Stimulated activated naive CD8-positive, alpha-beta T cell treated with anti-CD3 and anti-CD28 coated beads, Interleukin-15, amount 100 ng/mL, for 72 hours (primary cell): ENCODE results near the gene UBE2H.
"Not testable (repeated sequence)": the region's sequence is repeated elsewhere in the genome, so short reads cannot be mapped to it uniquely, and the experiment has no call there.

Experiments used
- ATAC-seq: fragments of 150-1000 bp; cut with Tn5 transposase; 2 replicates; pipeline ENCODE4 v1.10.0; 2021; ENCODE audit warnings: mild to moderate bottlenecking, moderate library complexity
- DNase-seq, 2 donors: peaks; one replicate each; pipeline ENCODE4 v3.0.0; 2021 to 2022
- H3K27ac Mint-ChIP-seq, 2 donors: one replicate each; pipeline ENCODE4 v1.8.0; 2022; ENCODE audit warnings: mild to moderate bottlenecking in 2 of 2, mixed read lengths in 2 of 2, moderate library complexity in 2 of 2
- H3K27me3 Mint-ChIP-seq: one replicate; pipeline ENCODE4 v1.8.0; 2022; ENCODE audit warnings: mixed read lengths
- H3K4me1 Mint-ChIP-seq: one replicate; pipeline ENCODE4 v1.8.0; 2022; ENCODE audit warnings: mild to moderate bottlenecking, mixed read lengths
- H3K4me3 Mint-ChIP-seq, 2 donors: one replicate each; pipeline ENCODE4 v1.8.0; 2022; ENCODE audit warnings: mild to moderate bottlenecking in 2 of 2, mixed read lengths in 2 of 2, moderate library complexity in 1 of 2
- H3K9me3 Mint-ChIP-seq, 2 donors: one replicate each; pipeline ENCODE4 v1.8.0; 2022; ENCODE audit warnings: mixed read lengths in 2 of 2

The UBE2H gene

DNA sequence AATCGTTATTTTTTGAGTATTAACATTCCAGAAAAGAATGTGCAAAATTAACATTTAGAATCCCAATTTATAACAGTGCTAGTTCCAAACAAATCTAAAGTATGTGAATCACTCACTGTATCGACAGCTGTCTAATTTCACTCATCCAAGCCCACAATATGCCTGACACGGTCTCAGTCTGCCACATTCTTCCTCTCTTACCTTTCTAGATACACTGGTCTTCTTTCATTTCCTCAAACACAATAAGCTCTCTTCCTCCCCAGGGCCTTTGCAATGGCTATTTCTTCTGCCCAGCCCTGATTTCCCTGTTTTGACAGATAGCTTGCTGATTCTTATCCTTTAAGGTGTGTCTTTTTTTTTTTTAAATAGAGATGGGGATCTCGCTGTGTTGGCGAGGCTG lies 48.8 kb downstream of the UBE2H start:
- peaks cover 7 to 15% of the 10 kb centered on the region in 2 donors for H3K9me3 Mint-ChIP-seq
- ATAC-seq = no peak
- no peak for DNase-seq
- H3K27me3 Mint-ChIP-seq = no peaks in the 10 kb centered on the region
- peaks cover 74% of the 10 kb centered on the region for H3K4me1 Mint-ChIP-seq
- no peak overlapping the region for H3K27ac Mint-ChIP-seq
- H3K4me3 Mint-ChIP-seq = no peak overlapping the region

DNA sequence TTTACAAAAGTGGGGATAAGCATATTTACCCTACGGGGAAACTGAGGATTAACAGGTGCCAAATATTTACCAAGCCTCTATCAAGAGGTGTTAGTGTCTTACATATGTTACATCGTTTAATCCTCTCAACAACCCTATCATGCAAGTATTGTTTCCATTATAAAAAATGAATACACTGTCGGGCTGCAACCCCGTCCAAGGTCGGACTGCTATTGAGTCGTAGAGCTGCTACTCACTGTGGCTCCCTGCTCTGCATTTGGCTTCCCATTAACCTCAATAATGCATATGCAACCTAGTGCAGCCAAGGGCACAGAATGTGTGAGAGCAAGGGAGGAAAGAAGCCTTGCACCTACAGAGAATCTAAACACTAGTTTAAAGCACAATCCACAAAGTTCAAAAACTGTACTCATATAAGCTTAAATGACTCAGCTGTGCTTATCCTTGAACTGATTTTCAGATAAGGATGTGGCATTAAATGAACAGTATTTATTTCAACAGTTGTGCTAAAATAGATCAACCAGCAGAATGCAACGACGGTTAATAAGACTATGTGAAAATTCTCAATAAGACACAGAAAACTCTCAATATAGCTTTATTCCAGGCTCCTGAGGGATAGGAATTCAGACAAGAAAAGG lies 49.9 kb downstream of the UBE2H start:
- ATAC-seq (no peak), DNase-seq (no peak)
- H3K4me1 Mint-ChIP-seq = peaks cover 73% of the 10 kb centered on the region
- no peak overlapping the region for H3K27ac Mint-ChIP-seq
- peaks cover 7 to 15% of the 10 kb centered on the region in 2 donors for H3K9me3 Mint-ChIP-seq
- H3K27me3 Mint-ChIP-seq = no peaks in the 10 kb centered on the region
- no peak overlapping the region for H3K4me3 Mint-ChIP-seq

GRCh38 chr7:129898502-129899160 lies 54.1 kb downstream of the UBE2H start:
- no peaks in the 10 kb centered on the region for H3K27me3 Mint-ChIP-seq
- no peak for ATAC-seq
- no peak overlapping the region for H3K27ac Mint-ChIP-seq
- DNase-seq = no peak
- no peak overlapping the region for H3K4me3 Mint-ChIP-seq
- peaks cover 40% of the 10 kb centered on the region for H3K4me1 Mint-ChIP-seq
- no peaks in the 10 kb centered on the region for H3K9me3 Mint-ChIP-seq

GRCh38 chr7:129898007-129898406 lies 54.8 kb downstream of the UBE2H start:
- ATAC-seq = no peak
- DNase-seq = no peak
- H3K4me1 Mint-ChIP-seq = peaks cover 36% of the 10 kb centered on the region
- H3K4me3 Mint-ChIP-seq = no peak overlapping the region
- no peak overlapping the region for H3K27ac Mint-ChIP-seq
- no peaks in the 10 kb centered on the region for H3K27me3 Mint-ChIP-seq
- no peaks in the 10 kb centered on the region for H3K9me3 Mint-ChIP-seq

DNA sequence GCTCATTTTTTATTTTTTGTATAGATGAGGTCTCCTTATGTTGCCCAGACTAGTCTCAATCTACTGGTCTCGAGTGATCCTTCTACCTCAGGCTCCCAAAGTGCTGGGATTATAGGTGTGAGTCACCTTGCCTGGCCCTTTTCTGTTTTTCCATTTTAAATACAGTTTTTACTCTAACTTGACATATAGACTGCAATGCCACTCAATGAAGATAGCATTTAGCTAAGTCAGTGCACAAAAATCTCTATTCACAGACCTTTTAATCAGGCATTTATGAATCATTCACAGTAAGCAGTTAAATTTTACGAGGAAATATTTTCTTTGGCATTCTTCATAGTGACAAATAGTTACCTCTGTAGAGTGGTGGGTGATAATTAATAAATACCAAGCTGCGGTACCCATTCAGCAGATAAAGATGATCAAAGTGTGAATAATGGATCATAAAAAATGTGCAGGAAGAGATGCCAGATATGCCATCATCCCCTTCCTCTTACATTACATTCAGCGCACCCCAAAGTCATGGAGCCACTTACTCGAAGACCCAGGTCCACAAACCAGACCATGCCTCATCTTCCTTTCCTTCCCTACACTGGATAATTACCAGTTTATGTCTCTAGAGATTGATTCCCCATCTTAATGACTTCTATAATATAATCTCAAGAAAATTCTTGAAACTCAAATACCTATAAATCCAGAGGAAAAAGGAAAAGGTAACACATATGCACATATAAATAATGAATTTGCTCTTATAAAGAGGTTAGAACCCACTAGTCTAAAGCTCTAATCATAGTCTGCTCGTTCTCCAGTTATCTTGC lies 56.0 kb downstream of the UBE2H start:
- H3K4me1 Mint-ChIP-seq = peaks cover 28% of the 10 kb centered on the region

DNA sequence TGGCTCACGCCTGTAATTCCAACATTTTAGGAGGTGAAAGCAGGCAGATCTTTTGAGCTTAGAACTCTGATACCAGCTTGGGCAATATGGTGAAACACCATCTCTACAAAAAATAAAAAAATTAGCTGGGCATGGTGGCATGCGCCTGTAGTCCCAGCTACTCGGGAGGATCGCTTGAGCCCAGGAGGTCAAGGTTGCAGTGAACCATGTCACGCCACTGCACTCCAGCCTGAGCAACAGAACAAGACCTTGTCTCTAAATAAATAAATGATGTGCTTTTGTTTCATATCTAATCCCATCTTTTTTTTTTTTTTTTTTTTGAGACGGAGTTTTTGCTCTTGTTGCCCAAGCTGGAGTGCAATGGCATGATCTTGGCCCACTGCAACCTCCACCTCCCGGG lies 58.6 kb downstream of the UBE2H start:
- peaks cover 18% of the 10 kb centered on the region for H3K4me1 Mint-ChIP-seq
- not testable (repeated sequence) for H3K27ac Mint-ChIP-seq, H3K27me3 Mint-ChIP-seq, H3K4me3 Mint-ChIP-seq, ATAC-seq, H3K9me3 Mint-ChIP-seq, DNase-seq

More for the DNA sequence above, 56.0 kb downstream of the UBE2H start:
- no peak for DNase-seq
- Mint-ChIP-seq H3K27ac (no peak overlapping the region), H3K9me3 (no peaks in the 10 kb centered on the region), H3K4me3 (no peak overlapping the region), H3K27me3 (no peaks in the 10 kb centered on the region)
- no peak for ATAC-seq

DNA sequence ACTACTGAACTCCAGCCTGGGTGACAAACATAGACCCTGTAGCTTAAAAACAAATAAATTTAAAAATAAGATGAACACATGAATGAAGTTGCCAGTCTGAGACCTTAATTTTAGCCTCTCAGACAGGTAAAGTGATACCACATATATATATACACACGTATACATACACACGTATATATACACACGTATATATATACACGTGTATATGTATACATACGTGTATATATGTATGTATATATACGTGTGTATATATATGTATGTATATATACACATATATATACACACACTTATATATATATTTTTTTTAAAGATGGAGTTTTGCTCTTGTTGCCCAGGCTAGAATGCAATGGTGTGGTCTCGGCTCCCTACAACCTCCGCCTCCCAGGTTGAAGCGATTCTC lies 62.7 kb downstream of the UBE2H start:
- ATAC-seq (no peak), DNase-seq (no peak)
- Mint-ChIP-seq H3K27me3 (no peaks in the 10 kb centered on the region), H3K4me1 (peaks cover 3% of the 10 kb centered on the region), H3K9me3 (no peaks in the 10 kb centered on the region), H3K27ac (no peak overlapping the region), H3K4me3 (no peak overlapping the region)

DNA sequence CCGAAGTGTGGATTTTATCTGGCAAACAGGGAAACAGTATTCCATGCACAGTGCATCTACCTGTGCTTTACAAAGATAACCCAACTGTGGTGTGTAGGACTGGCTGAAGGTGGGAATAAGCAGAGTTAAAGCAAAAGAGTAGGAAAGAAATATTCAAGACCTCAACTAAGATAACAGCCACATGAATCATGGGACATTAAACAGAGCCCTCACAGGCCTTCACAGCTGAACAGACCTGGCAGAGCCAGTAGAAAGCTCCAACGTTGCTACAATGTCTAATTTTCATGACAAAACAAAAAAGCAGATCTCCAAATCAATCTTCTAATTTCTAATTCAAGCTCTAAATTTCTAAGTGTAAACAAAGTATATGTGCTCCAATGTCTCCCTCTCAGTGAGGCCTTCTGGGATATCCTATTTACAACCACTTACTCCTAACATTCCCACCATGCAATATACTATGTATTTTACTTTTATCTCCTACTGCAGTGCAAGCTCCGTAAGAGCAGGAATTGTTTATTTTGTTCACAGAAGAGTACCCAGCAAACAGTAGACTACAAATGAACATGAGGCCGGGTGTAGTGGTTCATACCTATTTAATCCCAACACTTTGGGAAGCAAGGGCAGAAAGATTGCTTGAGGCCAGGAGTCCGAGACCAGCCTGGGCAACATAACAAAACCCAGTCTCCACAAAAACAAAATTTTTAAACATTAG lies 63.5 kb downstream of the UBE2H start:
- Mint-ChIP-seq H3K4me3 (no peak overlapping the region), H3K27ac (peak overlapping the region in 1 of 2 donors; percentile 34), H3K27me3 (no peaks in the 10 kb centered on the region)

GRCh38 chr7:129887865-129888264 lies 64.9 kb downstream of the UBE2H start:
- ATAC-seq (no peak), DNase-seq (no peak)
- Mint-ChIP-seq H3K4me1 (no peaks in the 10 kb centered on the region), H3K27me3 (no peaks in the 10 kb centered on the region), H3K9me3 (no peaks in the 10 kb centered on the region), H3K4me3 (no peak overlapping the region), H3K27ac (no peak overlapping the region)

More for the DNA sequence above, 63.5 kb downstream of the UBE2H start:
- Mint-ChIP-seq H3K9me3 (no peaks in the 10 kb centered on the region), H3K4me1 (no peaks in the 10 kb centered on the region)
- DNase-seq (no peak), ATAC-seq (no peak)

DNA sequence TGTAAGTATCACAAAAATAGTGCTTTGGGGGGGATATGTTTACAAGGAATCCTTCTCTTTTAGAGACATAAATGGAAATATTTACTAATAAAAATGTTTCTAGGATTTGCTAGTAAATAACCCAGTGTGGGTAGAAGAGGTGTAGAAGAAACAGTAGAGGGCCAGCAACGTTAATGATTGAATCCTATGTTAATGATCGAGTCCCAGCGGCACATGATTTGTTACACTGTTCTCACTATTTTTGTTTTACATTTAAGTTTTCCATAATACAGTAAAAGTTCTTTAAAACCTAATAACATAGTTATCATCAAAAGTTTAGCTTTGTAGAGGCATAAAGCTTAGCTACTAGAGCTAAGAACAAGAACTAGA lies 66.0 kb downstream of the UBE2H start:
- H3K4me1 Mint-ChIP-seq = peaks cover 3% of the 10 kb centered on the region

DNA sequence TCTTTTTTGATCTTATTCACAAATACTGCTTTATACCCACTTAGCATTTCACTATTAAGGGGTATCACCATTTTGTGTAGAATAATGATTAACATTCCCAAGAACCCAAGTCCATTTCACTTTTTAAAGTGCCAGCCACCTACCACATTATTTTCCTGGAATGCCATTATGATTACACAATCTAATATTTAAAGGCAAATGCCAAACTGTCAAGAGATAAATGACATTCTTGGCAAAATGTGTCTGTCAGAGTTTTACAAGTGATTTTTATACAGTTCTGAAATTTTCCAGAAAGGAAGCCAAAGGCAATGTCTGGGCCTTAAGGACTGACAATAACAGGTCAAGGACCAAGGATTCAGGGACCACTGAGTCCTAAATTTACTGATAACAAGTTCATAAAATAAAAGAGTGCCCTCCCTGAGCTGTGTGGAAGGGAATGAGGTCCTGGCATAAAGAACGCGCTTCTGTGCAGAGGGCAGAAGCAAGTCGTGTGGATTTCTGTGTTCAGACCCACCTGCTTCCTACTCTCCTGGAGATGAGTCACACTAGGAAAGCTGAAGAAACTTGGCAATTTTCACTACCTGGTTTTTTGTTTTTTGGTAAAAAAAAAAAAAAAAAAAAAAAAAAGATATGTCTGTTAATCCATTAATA lies 66.5 kb downstream of the UBE2H start:
- no peaks in the 10 kb centered on the region for H3K9me3 Mint-ChIP-seq

More for the DNA sequence above, 66.0 kb downstream of the UBE2H start:
- Mint-ChIP-seq H3K4me3 (no peak overlapping the region), H3K9me3 (no peaks in the 10 kb centered on the region), H3K27me3 (no peaks in the 10 kb centered on the region), H3K27ac (no peak overlapping the region)
- DNase-seq (no peak), ATAC-seq (no peak)

GRCh38 chr7:129884495-129884894 lies 68.3 kb downstream of the UBE2H start:
- ATAC-seq (no peak), DNase-seq (no peak)
- no peaks in the 10 kb centered on the region for H3K27me3 Mint-ChIP-seq
- peak overlapping the region in 1 of 2 donors; percentile 46 for H3K27ac Mint-ChIP-seq
- no peak overlapping the region for H3K4me3 Mint-ChIP-seq
- no peaks in the 10 kb centered on the region for H3K9me3 Mint-ChIP-seq
- H3K4me1 Mint-ChIP-seq = peaks cover 13% of the 10 kb centered on the region

More for the DNA sequence above, 66.5 kb downstream of the UBE2H start:
- DNase-seq (no peak), ATAC-seq (no peak)
- H3K27ac Mint-ChIP-seq = no peak overlapping the region
- no peaks in the 10 kb centered on the region for H3K27me3 Mint-ChIP-seq
- H3K4me1 Mint-ChIP-seq = peaks cover 6% of the 10 kb centered on the region
- no peak overlapping the region for H3K4me3 Mint-ChIP-seq

GRCh38 chr7:129883151-129883550 lies 69.6 kb downstream of the UBE2H start:
- ATAC-seq (no peak), DNase-seq (no peak)
- Mint-ChIP-seq H3K4me1 (peaks cover 23% of the 10 kb centered on the region), H3K27me3 (no peaks in the 10 kb centered on the region), H3K27ac (no peak overlapping the region), H3K9me3 (no peaks in the 10 kb centered on the region), H3K4me3 (no peak overlapping the region)

- peaks cover 30% of the 10 kb centered on the region for H3K4me1 Mint-ChIP-seq
These were observed 70.2 kb downstream of the UBE2H start for GRCh38 chr7:129882531-129882930.

DNA sequence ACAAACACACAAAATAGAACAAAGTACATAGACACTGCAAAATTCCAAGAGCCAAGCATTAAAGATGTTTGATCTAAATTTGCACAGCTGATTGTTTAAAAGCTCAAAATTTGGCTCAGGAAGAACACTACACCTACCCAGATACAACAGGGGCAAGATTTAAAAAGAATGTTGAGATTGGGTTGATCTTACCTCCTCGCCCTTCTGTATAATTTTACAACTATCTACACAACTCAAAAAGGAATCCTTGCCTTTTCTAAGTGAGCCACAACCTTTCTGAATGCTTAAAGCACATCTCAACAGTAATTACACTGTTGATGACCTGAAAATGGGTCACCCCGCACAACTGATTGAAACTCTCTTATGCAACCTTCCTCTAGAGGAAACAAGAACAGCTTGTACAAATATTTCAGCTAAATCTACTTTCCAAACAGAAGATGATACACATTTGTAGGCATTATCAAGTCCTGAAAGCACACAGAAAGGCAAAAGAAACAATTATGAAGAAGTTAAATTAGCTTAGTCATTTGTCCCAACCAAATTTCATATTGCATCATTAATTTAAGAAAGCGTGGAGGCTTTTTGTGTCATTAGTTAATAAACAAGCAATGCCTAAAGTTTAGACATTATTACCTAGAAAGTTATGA lies 75.5 kb downstream of the UBE2H start:
- ATAC-seq (no peak), DNase-seq (no peak)
- Mint-ChIP-seq H3K9me3 (no peaks in the 10 kb centered on the region), H3K4me3 (peak overlapping the region in 1 of 2 donors; percentile 18), H3K27me3 (no peaks in the 10 kb centered on the region), H3K27ac (peak overlapping the region in 1 of 2 donors; percentile 47), H3K4me1 (peaks cover 56% of the 10 kb centered on the region)

More at GRCh38 chr7:129882531-129882930, 70.2 kb downstream of the UBE2H start:
- no peaks in the 10 kb centered on the region for H3K9me3 Mint-ChIP-seq
- ATAC-seq (no peak), DNase-seq (no peak)
- H3K4me3 Mint-ChIP-seq = no peak overlapping the region
- H3K27me3 Mint-ChIP-seq = no peaks in the 10 kb centered on the region
- H3K27ac Mint-ChIP-seq = no peak overlapping the region
